ENCODE measurements around the gene DLG1.

DNA sequence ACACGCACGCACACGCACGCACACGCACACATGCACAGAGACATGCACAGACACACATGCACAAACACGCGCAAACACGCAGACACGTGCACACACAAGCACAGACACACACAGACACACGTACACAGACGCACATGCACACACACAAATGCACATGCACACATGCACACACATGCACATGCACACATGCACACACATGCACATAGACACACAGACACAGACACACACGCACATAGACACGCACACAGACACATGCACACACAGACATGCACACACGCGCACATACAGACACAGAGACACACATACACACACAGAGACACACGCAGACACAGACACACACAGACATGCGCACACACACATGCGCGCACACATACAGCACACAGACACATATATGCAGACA is 303.4 kb downstream of the DLG1 start:
- TF ChIP-seq CTCF (IDR thresholded peaks at IDR 0.05) (no peak), POLR2A (IDR thresholded peaks at IDR 0.05) (no peak)

Data from stomach (tissue), 4 donors.